ENCODE data around the gene RFC2. TPM values are rescaled to one million over a fixed set of nuclear protein-coding genes. Genes with fewer than 3 reads are reported as not detected.

The RFC2 gene
- total RNA-seq, 3 donors from 2014 or later (not counting 1 experiment from before 2014, with no cell fraction given) = 16.9 to 26.5 (median 20.5) TPM

DNA sequence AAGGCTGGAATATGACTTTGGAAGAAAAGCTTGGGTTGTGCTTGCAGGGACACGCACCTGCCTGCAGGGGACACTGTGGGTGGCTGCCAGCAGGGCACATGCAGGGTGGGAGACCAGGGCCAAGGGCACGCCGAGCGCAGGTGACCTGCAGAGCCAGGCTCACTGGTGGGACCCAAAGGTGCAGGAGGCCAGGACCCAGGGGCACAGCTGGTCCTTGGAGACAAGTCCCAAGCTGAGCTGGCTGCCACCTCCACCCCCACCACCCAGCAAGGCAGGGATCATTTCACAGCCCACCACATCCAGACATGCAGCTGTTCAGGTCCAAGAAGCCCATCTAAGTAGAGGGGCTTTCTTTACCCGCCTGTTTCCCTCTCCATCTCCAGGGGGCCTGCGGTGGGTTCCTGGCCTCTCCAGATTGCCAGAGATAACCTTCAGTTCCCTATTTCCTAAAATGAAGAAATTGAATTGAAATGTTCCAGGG, 21.2 kb upstream of the RFC2 start:
- intact Hi-C loops (cut with micrococcal nuclease) = no loop called here
- Histone ChIP-seq H3K4me3 (ENCODE audit: low read length) (no peak overlapping the region), H3K27me3 (ENCODE audit: control insufficient read depth, insufficient read depth, low read length) (no peaks in the 10 kb centered on the region), H3K36me3 (ENCODE audit: control insufficient read depth, insufficient read depth, low read length) (no peaks in the 10 kb centered on the region), H3K9me3 (ENCODE audit: control insufficient read depth, insufficient read depth, low read length) (no peaks in the 10 kb centered on the region), H3K27ac (ENCODE audit: low read length) (no peak overlapping the region), H3K4me1 (ENCODE audit: control insufficient read depth, insufficient read depth, low read length) (peaks cover 20% of the 10 kb centered on the region)
- Mint-ChIP-seq H3K36me3 (no peaks in the 10 kb centered on the region), H3K4me1 (peaks cover 5 to 15% of the 10 kb centered on the region in 2 donors), H3K4me3 (no peak overlapping the region), H3K27ac (no peak overlapping the region), H3K9me3 (no peaks in the 10 kb centered on the region), H3K27me3 (ENCODE audit: low read depth in 2 of 2) (peaks cover 0 to 3% of the 10 kb centered on the region in 2 donors)
- WGBS (ENCODE audit: insufficient coverage) = 68% methylated on average over 6 of the region's 6 CpGs
- ATAC-seq (no peak), DNase-seq (peak in 1 of 2 donors; percentile 27)
- TF ChIP-seq, protein P1, sequence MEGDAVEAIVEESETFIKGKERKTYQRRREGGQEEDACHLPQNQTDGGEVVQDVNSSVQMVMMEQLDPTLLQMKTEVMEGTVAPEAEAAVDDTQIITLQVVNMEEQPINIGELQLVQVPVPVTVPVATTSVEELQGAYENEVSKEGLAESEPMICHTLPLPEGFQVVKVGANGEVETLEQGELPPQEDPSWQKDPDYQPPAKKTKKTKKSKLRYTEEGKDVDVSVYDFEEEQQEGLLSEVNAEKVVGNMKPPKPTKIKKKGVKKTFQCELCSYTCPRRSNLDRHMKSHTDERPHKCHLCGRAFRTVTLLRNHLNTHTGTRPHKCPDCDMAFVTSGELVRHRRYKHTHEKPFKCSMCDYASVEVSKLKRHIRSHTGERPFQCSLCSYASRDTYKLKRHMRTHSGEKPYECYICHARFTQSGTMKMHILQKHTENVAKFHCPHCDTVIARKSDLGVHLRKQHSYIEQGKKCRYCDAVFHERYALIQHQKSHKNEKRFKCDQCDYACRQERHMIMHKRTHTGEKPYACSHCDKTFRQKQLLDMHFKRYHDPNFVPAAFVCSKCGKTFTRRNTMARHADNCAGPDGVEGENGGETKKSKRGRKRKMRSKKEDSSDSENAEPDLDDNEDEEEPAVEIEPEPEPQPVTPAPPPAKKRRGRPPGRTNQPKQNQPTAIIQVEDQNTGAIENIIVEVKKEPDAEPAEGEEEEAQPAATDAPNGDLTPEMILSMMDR (IDR thresholded peaks at IDR 0.05) = peak; percentile 16

GRCh38 chr7:74272305-74273038, 18.3 kb upstream of the RFC2 start:
- Mint-ChIP-seq H3K4me1 (peaks cover 5 to 10% of the 10 kb centered on the region in 2 donors), H3K27me3 (ENCODE audit: low read depth in 2 of 2) (peaks cover 0 to 3% of the 10 kb centered on the region in 2 donors), H3K4me3 (no peak overlapping the region), H3K9me3 (no peaks in the 10 kb centered on the region), H3K27ac (no peak overlapping the region), H3K36me3 (no peaks in the 10 kb centered on the region)
- ATAC-seq (peak in 1 of 3 donors; percentile 63), DNase-seq (no peak)
- Histone ChIP-seq H3K4me3 (ENCODE audit: low read length) (no peak overlapping the region), H3K27me3 (ENCODE audit: control insufficient read depth, insufficient read depth, low read length) (no peaks in the 10 kb centered on the region), H3K4me1 (ENCODE audit: control insufficient read depth, insufficient read depth, low read length) (peaks cover 27% of the 10 kb centered on the region), H3K36me3 (ENCODE audit: control insufficient read depth, insufficient read depth, low read length) (no peaks in the 10 kb centered on the region), H3K9me3 (ENCODE audit: control insufficient read depth, insufficient read depth, low read length) (no peaks in the 10 kb centered on the region), H3K27ac (ENCODE audit: low read length) (no peak overlapping the region)
- TF ChIP-seq, protein P1 (IDR thresholded peaks at IDR 0.05) = no peak
- 30% methylated on average over 10 of the region's 10 CpGs for WGBS (ENCODE audit: insufficient coverage)
- intact Hi-C loops (cut with micrococcal nuclease) = no loop called here

DNA sequence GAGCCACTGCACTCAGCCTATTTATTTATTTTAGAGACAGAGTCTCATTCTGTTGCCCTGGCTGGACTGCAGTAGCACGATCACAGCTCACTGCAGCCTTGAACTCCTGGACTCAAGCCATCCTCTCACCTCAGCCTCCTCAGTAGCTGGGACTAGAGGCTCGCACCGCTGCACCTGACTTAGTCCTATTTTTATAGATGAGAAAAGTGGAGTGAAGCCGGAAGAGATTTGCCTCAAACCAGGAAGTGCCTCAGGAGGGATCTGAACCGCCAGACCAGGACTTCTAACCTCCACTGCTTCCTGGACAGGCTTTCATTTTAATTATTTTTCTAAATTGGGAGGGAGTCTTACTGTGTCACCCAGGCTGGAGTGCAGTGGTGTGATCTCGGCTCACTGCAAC, 17.5 kb upstream of the RFC2 start:
- no peak overlapping the region for H3K4me3 Mint-ChIP-seq
- peaks cover 5 to 10% of the 10 kb centered on the region in 2 donors for H3K4me1 Mint-ChIP-seq
- Histone ChIP-seq H3K36me3 (ENCODE audit: control insufficient read depth, insufficient read depth, low read length) (no peaks in the 10 kb centered on the region), H3K4me3 (ENCODE audit: low read length) (no peak overlapping the region), H3K9me3 (ENCODE audit: control insufficient read depth, insufficient read depth, low read length) (no peaks in the 10 kb centered on the region), H3K4me1 (ENCODE audit: control insufficient read depth, insufficient read depth, low read length) (peaks cover 27% of the 10 kb centered on the region), H3K27ac (ENCODE audit: low read length) (no peak overlapping the region), H3K27me3 (ENCODE audit: control insufficient read depth, insufficient read depth, low read length) (no peaks in the 10 kb centered on the region)
- no peaks in the 10 kb centered on the region for H3K36me3 Mint-ChIP-seq
- no peaks in the 10 kb centered on the region for H3K9me3 Mint-ChIP-seq
- intact Hi-C loops (cut with micrococcal nuclease) = no loop called here
- ATAC-seq = no peak
- peak overlapping the region in 1 of 2 donors; percentile 24 for H3K27ac Mint-ChIP-seq
- WGBS (ENCODE audit: insufficient coverage) = 45% methylated on average over 5 of the region's 6 CpGs
- peaks cover 0 to 3% of the 10 kb centered on the region in 2 donors for H3K27me3 Mint-ChIP-seq (ENCODE audit: low read depth in 2 of 2)
- DNase-seq = no peak
- TF ChIP-seq, protein P1 (IDR thresholded peaks at IDR 0.05) = no peak

Data from natural killer cell (primary cell).